Measurements from ENCODE around the gene NSD2. TPM values are rescaled to one million over a fixed set of nuclear protein-coding genes. Genes with fewer than 3 reads are reported as not detected.

NSD2 gene
- total RNA-seq, 1 experiment from 2014 or later, result 136 TPM

DNA sequence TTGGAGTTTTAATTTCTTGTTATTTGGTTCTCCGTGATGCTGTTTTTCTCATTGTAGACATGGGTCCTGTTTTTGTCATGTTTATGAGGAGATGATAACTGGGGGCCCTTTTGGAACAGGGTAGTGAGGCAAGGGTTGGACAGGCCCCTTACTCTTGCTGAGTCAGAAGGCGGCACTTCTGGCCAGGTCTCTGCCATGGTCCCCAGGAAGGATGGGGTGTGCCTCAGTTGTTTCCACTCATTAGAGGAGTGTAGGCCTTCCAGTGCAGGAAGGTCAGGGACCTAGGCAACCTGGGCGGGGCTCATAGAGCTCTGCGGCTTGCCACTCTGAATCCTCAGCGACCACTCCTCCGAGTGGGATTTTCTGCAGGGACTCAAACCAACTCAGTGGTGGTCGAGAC, 69.4 kb downstream of the NSD2 start:
- no peaks in the 10 kb centered on the region for H3K23me2 ChIP-seq (ENCODE audit: insufficient read length, low read depth, low read length, poor library complexity, severe bottlenecking)
- H3K14ac ChIP-seq (ENCODE audit: insufficient read depth, low read length), result no peak overlapping the region
- H4K8ac ChIP-seq (replicated peaks; ENCODE audit: insufficient read length, low read depth, low read length), result no peak overlapping the region
- no peak overlapping the region for H3K23ac ChIP-seq (ENCODE audit: insufficient read length, low read depth, low read length)
- no peak overlapping the region for H3K56ac ChIP-seq (ENCODE audit: insufficient read length, low read depth, low read length)
- H3T11ph ChIP-seq (ENCODE audit: low read length), result no peak overlapping the region
- H3K18ac ChIP-seq (ENCODE audit: insufficient read length, low read depth, low read length), result no peak overlapping the region
- WGBS (ENCODE audit: extremely low coverage, insufficient read length, low lambda C conversion rate), result no CpG with 5 or more reads among the region's 7 CpGs
- no peak overlapping the region for H3K4me2 ChIP-seq (ENCODE audit: insufficient read depth, insufficient read length, low read length)
- Mint-ChIP-seq H3K4me1 (no peaks in the 10 kb centered on the region), H3K27me3 (ENCODE audit: low read depth) (no peaks in the 10 kb centered on the region), H3K27ac (peak overlapping the region in 1 of 3 experiments; percentile 78; a peak in 2 of 7 replicates), H3K4me3 (no peak overlapping the region), H3K36me3 (ENCODE audit: insufficient read depth in 1 of 3, low read depth in 3 of 3) (peaks cover 23 to 58% (median 52%) of the 10 kb centered on the region in 3 experiments), H3K9me3 (no peaks in the 10 kb centered on the region)
- no peaks in the 10 kb centered on the region for H4K20me1 ChIP-seq (ENCODE audit: control insufficient read depth, insufficient read depth, insufficient read length)
- H2AK5ac ChIP-seq (ENCODE audit: insufficient read length, low read length), result no peak overlapping the region
- no peak for TF ChIP-seq CTCF (conservative IDR thresholded peaks at IDR 0.05)
- no peak overlapping the region for H2BK5ac ChIP-seq (ENCODE audit: insufficient read length, low read length)
- H2BK15ac ChIP-seq (ENCODE audit: low read depth, low read length), result no peak overlapping the region
- H3K4me1 ChIP-seq (ENCODE audit: insufficient read depth, low read length), result no peaks in the 10 kb centered on the region
- no peak overlapping the region for H2AFZ ChIP-seq (ENCODE audit: low read length)
- H2BK12ac ChIP-seq (ENCODE audit: insufficient read length, low read depth, low read length), result no peak overlapping the region
- no peak overlapping the region for H4K5ac ChIP-seq (ENCODE audit: insufficient read length, low read depth, low read length)
- no peak for DNase-seq
- no peak overlapping the region for H2BK120ac ChIP-seq (ENCODE audit: low read depth, low read length, poor library complexity, severe bottlenecking)
- H3K79me1 ChIP-seq (ENCODE audit: insufficient read depth, low read depth, low read length, poor library complexity, severe bottlenecking), result no peaks in the 10 kb centered on the region
- no peaks in the 10 kb centered on the region for H3K9me3 ChIP-seq (ENCODE audit: control insufficient read depth, low read depth, low read length)
- H4K91ac ChIP-seq (ENCODE audit: insufficient read length, low read depth, low read length), result no peak overlapping the region
- no peak overlapping the region for H2BK20ac ChIP-seq (ENCODE audit: low read depth, low read length, poor library complexity, severe bottlenecking)
- no peak overlapping the region for H3K27ac ChIP-seq (ENCODE audit: insufficient read length, low read depth, low read length)
- no peaks in the 10 kb centered on the region for H3K27me3 ChIP-seq (ENCODE audit: insufficient read depth, low read length)
- H3K4ac ChIP-seq (ENCODE audit: low read depth, low read length), result no peak overlapping the region
- no peak overlapping the region for H3K9ac ChIP-seq (ENCODE audit: extremely low read depth, insufficient read length, low read length)
- no peaks in the 10 kb centered on the region for H3K79me2 ChIP-seq (ENCODE audit: insufficient read depth, low read length)

All from H9 (cell line).